Astrocyte (in vitro differentiated cells and primary cell): ENCODE measurements around the gene SECISBP2. TPM values are rescaled to one million over a fixed set of nuclear protein-coding genes. Genes with fewer than 3 reads are reported as not detected.

ENCODE experiments used
- DNase-seq: peaks from one replicate; pipeline ENCODE4 v3.0.0-alpha.2; 2010; ENCODE audit warnings: low read depth
- FAIRE-seq: peaks from 2 replicates; lab custom pipeline; 2011; peaks lifted over from hg19 to GRCh38; lab: Jason Lieb, UNC
- H2AFZ ChIP-seq: 2 replicates; pipeline ENCODE4 v1.6.0; 2012; ENCODE audit warnings: low read depth, low read length, inconsistent platforms
- H3K27ac ChIP-seq: 2 replicates; pipeline ENCODE4 v1.5.1; 2011; ENCODE audit warnings: low read depth, low read length, inconsistent platforms
- H3K27me3 ChIP-seq: 2 replicates; pipeline ENCODE4 v1.6.0; 2011; ENCODE audit warnings: low read length, inconsistent platforms; ENCODE audit not compliant: insufficient read depth
- H3K36me3 ChIP-seq: 2 replicates; pipeline ENCODE4 v1.5.1; 2011; ENCODE audit warnings: low read length, inconsistent platforms; ENCODE audit not compliant: insufficient read depth
- H3K4me1 ChIP-seq: 2 replicates; pipeline ENCODE4 v1.5.1; 2011; ENCODE audit warnings: low read length, inconsistent platforms; ENCODE audit not compliant: insufficient read depth
- H3K4me2 ChIP-seq: 2 replicates; pipeline ENCODE4 v1.6.0; 2012; ENCODE audit warnings: low read length, inconsistent platforms
- H3K4me3 ChIP-seq: 2 replicates; pipeline ENCODE4 v1.5.1; 2011; ENCODE audit warnings: low read depth, mild to moderate bottlenecking, low read length, inconsistent platforms; ENCODE audit not compliant: insufficient read depth
- H3K79me2 ChIP-seq: 2 replicates; pipeline ENCODE4 v1.6.0; 2012; ENCODE audit warnings: mild to moderate bottlenecking, low read length, inconsistent platforms; ENCODE audit not compliant: insufficient read depth
- H3K9ac ChIP-seq: 2 replicates; pipeline ENCODE4 v1.6.0; 2012; ENCODE audit warnings: mild to moderate bottlenecking, low read length, inconsistent platforms
- H3K9me3 ChIP-seq: 2 replicates; pipeline ENCODE4 v1.5.1; 2012; ENCODE audit warnings: low read depth, mild to moderate bottlenecking, low read length, inconsistent platforms; ENCODE audit not compliant: insufficient read depth
- H4K20me1 ChIP-seq: 2 replicates; pipeline ENCODE4 v1.6.0; 2012; ENCODE audit warnings: low read length, inconsistent platforms; ENCODE audit not compliant: insufficient read depth
- H3K27ac Mint-ChIP-seq: one replicate; pipeline ENCODE4 v1.8.0; 2021; ENCODE audit warnings: mild to moderate bottlenecking, mixed read lengths; ENCODE audit not compliant: unreplicated experiment
- H3K27me3 Mint-ChIP-seq: one replicate; pipeline ENCODE4 v1.8.0; 2021; ENCODE audit warnings: low read depth, mixed read lengths; ENCODE audit not compliant: unreplicated experiment
- H3K36me3 Mint-ChIP-seq: one replicate; pipeline ENCODE4 v1.8.0; 2021; ENCODE audit warnings: low read depth, mixed read lengths; ENCODE audit not compliant: unreplicated experiment
- H3K4me1 Mint-ChIP-seq: one replicate; pipeline ENCODE4 v1.8.0; 2021; ENCODE audit warnings: low read depth, mixed read lengths; ENCODE audit not compliant: unreplicated experiment
- H3K4me3 Mint-ChIP-seq: one replicate; pipeline ENCODE4 v1.8.0; 2021; ENCODE audit warnings: mild to moderate bottlenecking, moderate library complexity, mixed read lengths; ENCODE audit not compliant: unreplicated experiment
- H3K9me3 Mint-ChIP-seq: one replicate; pipeline ENCODE4 v1.8.0; 2021; ENCODE audit warnings: mild to moderate bottlenecking, mixed read lengths; ENCODE audit not compliant: unreplicated experiment
- CTCF ChIP-seq: IDR thresholded peaks from 2 replicates; pipeline ENCODE4 v1.5.1; 2011; ENCODE audit warnings: low read depth, mild to moderate bottlenecking, inconsistent platforms, low read length, moderate library complexity; ENCODE audit not compliant: insufficient read depth
- EZH2 ChIP-seq: IDR thresholded peaks from 2 replicates; pipeline ENCODE4 v1.6.1; 2012; ENCODE audit warnings: mild to moderate bottlenecking, low read length, inconsistent platforms; ENCODE audit not compliant: insufficient read depth
- total RNA-seq: library from RNA; stranded (reverse); gene quantifications from 2 replicates; pipeline ENCODE4 v1.2.1, GENCODE V29; 2021

Gene SECISBP2
- total RNA-seq, 1 donor from 2014 or later = 19.0 TPM

GRCh38 chr9:89391585-89391984, 73.3 kb downstream of the SECISBP2 start:
- Mint-ChIP-seq H3K9me3 (no peaks in the 10 kb centered on the region), H3K27me3 (no peaks in the 10 kb centered on the region), H3K4me1 (peaks cover 7% of the 10 kb centered on the region), H3K36me3 (peaks cover 4% of the 10 kb centered on the region), H3K27ac (no peak overlapping the region), H3K4me3 (no peak overlapping the region)
- Histone ChIP-seq H3K9me3 (no peaks in the 10 kb centered on the region), H3K27ac (no peak overlapping the region), H3K4me3 (no peak overlapping the region), H3K79me2 (no peaks in the 10 kb centered on the region), H2AFZ (no peak overlapping the region), H3K27me3 (no peaks in the 10 kb centered on the region), H3K9ac (no peak overlapping the region), H3K4me2 (no peak overlapping the region), H3K4me1 (no peaks in the 10 kb centered on the region), H3K36me3 (no peaks in the 10 kb centered on the region), H4K20me1 (no peaks in the 10 kb centered on the region)
- FAIRE-seq (no peak), DNase-seq (no peak)
- TF ChIP-seq EZH2 = no peak
- TF ChIP-seq CTCF = no peak

- H4K20me1 ChIP-seq = no peaks in the 10 kb centered on the region
These were observed 76.1 kb downstream of the SECISBP2 start for GRCh38 chr9:89394412-89394811.

More at GRCh38 chr9:89394412-89394811, 76.1 kb downstream of the SECISBP2 start:
- FAIRE-seq (no peak), DNase-seq (no peak)
- H3K4me1 ChIP-seq = no peaks in the 10 kb centered on the region
- no peak overlapping the region for H3K27ac ChIP-seq
- H3K79me2 ChIP-seq = no peaks in the 10 kb centered on the region
- H2AFZ ChIP-seq = no peak overlapping the region
- H3K27me3 ChIP-seq = no peaks in the 10 kb centered on the region
- H3K4me2 ChIP-seq = no peak overlapping the region
- TF ChIP-seq CTCF (no peak), EZH2 (no peak)
- no peak overlapping the region for H3K9ac ChIP-seq
- H3K9me3 Mint-ChIP-seq = no peaks in the 10 kb centered on the region
- H3K4me3 ChIP-seq = no peak overlapping the region
- H3K27me3 Mint-ChIP-seq = peaks cover 6% of the 10 kb centered on the region
- H3K4me1 Mint-ChIP-seq = peaks cover 5% of the 10 kb centered on the region
- H3K36me3 ChIP-seq = no peaks in the 10 kb centered on the region
- no peak overlapping the region for H3K27ac Mint-ChIP-seq
- no peaks in the 10 kb centered on the region for H3K9me3 ChIP-seq
- peaks cover 4% of the 10 kb centered on the region for H3K36me3 Mint-ChIP-seq
- H3K4me3 Mint-ChIP-seq = no peak overlapping the region
